HG03060 (cell line): Measurements from ENCODE around the gene SLC4A9.

Experiments used
- ATAC-seq: cut with Tn5 transposase; IDR thresholded peaks from one replicate; pipeline ENCODE4 v1.9.1; 2021; ENCODE audit warnings: low read depth, moderate number of reproducible peaks; ENCODE audit not compliant: unreplicated experiment

The SLC4A9 gene

DNA sequence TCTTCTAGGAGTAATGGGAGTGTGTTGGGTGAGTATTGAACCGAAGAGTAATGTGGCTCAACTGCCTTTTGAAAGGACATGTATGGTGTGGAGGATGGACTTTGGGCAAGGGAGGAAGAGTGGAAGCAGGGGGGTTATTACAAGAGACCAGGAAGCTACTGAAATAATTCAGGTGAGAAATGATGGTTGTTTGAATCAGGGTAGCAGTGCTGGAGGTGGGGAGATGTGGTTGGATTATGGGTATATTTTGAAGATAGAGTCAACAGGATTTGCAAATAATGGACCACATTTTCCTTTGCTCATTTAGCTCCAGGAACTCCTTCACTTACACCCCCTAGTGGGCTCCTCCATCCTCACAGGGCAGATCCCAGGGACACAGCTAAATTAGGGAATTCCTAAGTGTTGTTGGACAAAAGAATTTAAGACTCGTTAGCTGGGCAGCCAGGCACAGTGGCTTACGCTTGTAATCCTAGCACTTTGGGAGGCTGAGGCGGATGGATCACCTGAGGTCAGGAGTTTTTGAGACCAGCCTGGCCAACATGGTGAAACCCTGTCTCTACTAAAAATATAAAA is 1.2 kb upstream of the SLC4A9 start:
- no peak for ATAC-seq

DNA sequence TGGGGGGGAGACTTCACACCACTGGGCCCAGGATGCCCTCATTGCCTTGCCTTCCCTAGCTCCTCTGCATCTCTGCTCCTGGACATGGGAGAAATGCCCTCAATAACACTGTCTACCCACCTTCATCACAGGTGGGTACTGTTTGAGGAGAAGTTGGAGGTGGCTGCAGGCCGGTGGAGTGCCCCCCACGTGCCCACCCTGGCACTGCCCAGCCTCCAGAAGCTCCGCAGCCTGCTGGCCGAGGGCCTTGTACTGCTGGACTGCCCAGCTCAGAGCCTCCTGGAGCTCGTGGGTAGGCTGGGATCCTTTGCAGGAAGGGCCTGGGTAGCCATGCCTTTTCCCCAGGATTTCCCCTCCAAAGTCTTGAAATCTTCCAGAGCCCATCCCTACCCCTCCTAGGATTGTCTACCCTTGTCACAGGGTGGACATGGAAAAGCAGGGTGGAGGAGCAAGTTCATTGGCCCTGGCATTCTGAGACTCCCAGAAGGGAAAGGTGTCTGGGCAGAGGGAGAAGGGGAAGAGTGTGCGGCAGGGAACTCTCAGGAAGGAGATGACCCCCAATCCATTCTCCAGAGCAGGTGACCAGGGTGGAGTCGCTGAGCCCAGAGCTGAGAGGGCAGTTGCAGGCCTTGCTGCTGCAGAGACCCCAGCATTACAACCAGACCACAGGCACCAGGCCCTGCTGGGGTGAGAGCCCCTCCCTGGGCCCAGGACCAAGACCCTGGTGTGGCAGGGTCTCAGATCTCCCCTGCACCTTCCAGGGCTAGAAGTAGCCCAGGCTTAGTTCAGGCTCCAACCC is 886 bp downstream of the SLC4A9 start:
- no peak for ATAC-seq

GRCh38 chr5:140361901-140362300 is 1.9 kb downstream of the SLC4A9 start:
- ATAC-seq = no peak

- ATAC-seq = no peak
Observed at GRCh38 chr5:140362311-140362710, 2.3 kb downstream of the SLC4A9 start.

GRCh38 chr5:140362875-140363630 is 3.1 kb downstream of the SLC4A9 start:
- ATAC-seq = peak; percentile 74

GRCh38 chr5:140363631-140364471 is 3.9 kb downstream of the SLC4A9 start:
- ATAC-seq = no peak

DNA sequence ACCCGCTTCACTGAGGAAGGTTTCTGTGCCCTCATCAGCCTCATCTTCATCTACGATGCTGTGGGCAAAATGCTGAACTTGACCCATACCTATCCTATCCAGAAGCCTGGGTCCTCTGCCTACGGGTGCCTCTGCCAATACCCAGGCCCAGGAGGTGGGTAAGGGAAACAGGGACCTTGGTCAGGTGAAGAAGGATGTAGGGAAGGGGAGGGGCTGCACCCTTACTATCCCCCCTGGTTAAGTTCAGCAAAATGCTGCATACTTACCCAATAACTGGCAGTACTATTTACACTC is 4.4 kb downstream of the SLC4A9 start:
- ATAC-seq = no peak

DNA sequence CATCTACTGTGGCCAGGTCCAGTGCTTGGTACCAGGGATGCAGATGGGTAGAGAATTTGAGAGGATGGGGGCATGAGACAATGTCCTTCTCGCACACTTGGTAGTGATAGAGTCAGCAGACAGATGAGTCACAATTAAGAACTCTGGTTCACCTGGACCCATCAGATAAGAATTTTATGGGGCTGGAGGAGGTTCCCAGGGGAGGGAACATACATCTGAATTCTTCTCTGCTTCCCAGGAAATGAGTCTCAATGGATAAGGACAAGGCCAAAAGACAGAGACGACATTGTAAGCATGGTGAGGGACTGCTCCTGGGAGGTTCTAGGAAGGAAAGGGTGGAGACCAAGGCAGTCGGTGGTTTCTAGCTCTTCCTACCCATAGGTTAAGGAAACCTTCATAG is 5.3 kb downstream of the SLC4A9 start:
- ATAC-seq = no peak

DNA sequence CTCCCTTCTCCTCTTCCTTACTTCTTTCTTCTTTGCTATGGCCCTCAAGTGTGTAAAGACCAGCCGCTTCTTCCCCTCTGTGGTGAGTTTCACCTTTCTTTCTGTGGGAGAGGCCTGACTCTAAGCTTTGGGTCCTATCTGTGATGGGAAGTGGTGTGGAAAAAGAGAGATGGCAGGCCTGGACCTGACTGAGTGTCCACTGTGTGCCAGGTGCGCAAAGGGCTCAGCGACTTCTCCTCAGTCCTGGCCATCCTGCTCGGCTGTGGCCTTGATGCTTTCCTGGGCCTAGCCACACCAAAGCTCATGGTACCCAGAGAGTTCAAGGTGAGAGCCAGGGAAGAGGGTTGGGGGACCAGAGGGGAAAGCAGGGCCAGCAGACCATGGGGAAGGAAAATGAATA is 5.9 kb downstream of the SLC4A9 start:
- ATAC-seq = no peak

DNA sequence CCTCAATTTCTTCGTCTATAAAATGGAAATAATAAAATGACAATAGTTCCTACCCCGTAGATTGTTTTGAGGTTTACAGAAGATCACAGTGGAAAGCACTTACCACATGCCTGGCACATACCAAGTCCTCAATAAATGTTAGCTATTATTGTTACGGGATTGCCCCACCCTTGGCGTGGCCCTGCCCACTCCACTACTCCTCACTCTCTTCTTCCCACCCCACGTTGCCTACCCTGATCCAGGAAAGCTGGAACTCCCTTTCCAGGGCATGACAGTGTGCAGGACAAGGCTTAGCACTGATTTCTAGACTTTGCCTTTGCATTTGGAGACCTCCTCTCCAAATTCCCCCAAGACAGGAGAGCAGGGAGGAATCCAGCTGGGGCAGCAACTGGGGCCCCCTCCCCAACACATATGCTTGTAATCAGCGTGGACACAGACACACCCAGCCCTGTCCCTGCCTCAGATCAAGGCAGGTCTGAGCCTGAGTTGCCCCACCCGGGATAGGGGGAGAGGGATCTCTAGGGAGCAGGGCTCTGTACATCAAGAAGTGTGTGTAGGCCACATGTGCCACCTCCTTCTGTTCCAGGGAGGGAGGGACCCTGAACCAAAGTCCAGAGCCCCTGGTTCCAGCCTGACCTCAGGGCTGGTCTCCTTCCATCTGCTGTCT is 6.7 kb downstream of the SLC4A9 start:
- no peak for ATAC-seq

DNA sequence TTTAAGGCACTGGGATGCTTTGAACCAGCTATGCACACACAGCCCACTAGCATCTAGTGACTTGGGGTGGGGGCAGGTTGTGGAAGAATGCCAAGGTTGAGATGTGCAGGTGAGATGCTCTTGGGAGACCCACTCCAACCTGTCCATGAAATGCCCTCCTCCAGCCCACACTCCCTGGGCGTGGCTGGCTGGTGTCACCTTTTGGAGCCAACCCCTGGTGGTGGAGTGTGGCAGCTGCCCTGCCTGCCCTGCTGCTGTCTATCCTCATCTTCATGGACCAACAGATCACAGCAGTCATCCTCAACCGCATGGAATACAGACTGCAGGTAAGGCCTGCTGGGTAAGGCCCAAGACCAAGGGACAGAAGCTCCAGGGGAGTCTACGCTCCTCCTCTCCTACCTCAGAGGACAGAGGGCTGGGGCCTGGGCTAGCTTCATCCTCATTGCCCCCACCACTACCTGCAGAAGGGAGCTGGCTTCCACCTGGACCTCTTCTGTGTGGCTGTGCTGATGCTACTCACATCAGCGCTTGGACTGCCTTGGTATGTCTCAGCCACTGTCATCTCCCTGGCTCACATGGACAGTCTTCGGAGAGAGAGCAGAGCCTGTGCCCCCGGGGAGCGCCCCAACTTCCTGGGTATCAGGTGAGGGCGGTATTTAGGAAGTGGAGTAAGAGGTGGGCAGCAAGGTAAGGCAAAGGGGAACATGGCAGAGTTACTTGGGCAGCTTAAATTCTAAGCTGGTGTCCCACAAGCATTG is 7.4 kb downstream of the SLC4A9 start:
- ATAC-seq = no peak

GRCh38 chr5:140371356-140372151 is 11.6 kb downstream of the SLC4A9 start:
- ATAC-seq = no peak

GRCh38 chr5:140372971-140373487 is 13.0 kb downstream of the SLC4A9 start:
- ATAC-seq = no peak

- no peak for ATAC-seq
Observed at GRCh38 chr5:140381351-140381750, 21.4 kb downstream of the SLC4A9 start.

DNA sequence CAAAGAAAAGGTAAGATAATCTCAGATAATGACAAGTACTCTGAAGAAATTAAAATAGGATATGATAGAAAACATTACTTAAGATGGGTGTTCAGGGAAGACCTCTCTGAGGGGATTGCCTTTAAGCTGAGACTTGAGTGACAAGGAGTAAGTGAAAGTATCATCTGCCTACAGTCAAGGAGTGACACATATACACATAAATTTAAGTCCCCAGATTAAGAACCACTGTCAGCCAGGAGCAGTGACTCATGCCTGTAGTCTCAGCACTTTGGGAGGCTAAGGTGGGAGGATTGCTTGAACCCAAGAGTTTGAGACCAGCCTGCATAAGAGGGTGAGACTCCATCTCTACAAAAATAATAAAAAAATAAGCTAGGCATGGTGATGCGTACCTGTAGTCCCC is 22.0 kb downstream of the SLC4A9 start:
- ATAC-seq = no peak

DNA sequence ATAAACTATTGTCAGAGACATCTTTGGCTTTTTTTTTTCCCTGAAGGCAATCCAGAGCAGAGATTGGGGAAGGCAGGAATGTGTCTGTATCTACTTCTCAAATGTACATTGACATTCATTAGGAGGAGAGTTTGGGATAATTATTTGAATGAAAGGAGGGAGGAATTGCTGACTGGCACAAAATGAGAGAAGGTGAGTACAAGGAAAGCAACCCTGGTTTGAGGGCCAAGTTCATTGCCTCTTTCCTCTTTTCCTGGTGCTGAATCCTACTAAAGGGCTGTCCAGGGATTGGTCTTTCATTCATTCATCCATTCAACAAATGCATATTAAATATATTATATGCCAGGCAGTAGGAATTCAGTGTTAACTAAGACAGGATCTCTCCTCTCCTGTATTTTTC is 22.9 kb downstream of the SLC4A9 start:
- ATAC-seq = no peak

- ATAC-seq = no peak
Observed at GRCh38 chr5:140383300-140383699, 23.3 kb downstream of the SLC4A9 start.

- ATAC-seq = no peak
Observed at GRCh38 chr5:140388052-140388451, 28.1 kb downstream of the SLC4A9 start.

DNA sequence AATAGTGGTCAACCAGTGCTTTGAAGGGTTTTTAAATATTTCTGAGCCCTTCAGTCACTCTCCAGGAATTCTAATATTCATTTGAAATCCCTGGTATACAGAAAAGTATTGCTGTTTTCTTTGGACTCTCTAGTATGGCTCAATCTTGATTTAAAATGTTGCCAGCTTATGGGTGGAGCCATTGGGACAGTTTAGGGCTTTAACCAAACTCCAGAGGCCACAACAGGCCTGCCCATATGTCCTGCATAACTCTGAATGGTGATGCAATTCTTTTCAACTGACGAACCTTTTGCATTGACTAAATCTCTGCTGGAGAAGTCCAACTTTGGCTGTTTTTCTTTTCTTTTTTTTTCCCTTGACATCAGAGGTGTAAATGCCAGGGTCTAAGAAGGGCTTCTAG is 31.3 kb downstream of the SLC4A9 start:
- no peak for ATAC-seq
